Mucosa of gallbladder (tissue), 1 donor: Measurements from ENCODE around the gene PTPRN2. TPM values are rescaled to one million over a fixed set of nuclear protein-coding genes. Genes with fewer than 3 reads are reported as not detected.

Experiments used
- DNase-seq: peaks from one replicate; pipeline ENCODE4 v3.0.0-alpha.2; 2020; ENCODE audit warnings: low spot score
- total RNA-seq: library from RNA; stranded (reverse); gene quantifications from one replicate; pipeline ENCODE4 v1.2.1, GENCODE V29; 2021
- donor health status: DM: no; HTN: no; CAD: no.

Gene PTPRN2
- total RNA-seq, 1 donor from 2014 or later, result 11.9 TPM

DNA sequence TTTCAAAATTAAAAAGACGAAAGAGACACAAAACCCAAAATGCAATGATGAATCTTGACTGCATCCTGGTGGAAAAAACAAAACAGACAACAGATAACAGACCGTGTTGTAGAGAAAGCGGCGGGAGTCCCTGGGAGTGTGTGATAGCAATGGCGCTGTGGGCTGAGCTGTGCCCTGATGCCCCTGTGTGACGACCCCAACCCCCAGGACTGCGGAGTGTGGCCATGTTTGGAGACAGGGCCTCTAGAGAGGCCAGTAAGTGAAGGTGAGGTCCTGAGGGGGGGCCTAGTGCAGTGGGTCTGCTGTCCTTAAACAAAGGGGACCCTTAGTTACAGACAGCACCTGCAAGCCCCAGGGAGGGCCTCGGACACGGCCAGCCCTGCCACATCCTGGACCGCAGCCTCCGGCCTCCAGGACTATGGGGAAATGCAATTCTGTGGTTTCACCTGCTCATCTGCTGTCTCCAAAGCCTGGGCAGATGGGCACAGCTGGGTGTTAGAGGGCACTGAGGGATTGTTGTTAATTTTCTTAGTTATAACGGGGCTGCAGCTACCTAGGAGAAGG, 973.1 kb downstream of the PTPRN2 start:
- DNase-seq, result no peak

DNA sequence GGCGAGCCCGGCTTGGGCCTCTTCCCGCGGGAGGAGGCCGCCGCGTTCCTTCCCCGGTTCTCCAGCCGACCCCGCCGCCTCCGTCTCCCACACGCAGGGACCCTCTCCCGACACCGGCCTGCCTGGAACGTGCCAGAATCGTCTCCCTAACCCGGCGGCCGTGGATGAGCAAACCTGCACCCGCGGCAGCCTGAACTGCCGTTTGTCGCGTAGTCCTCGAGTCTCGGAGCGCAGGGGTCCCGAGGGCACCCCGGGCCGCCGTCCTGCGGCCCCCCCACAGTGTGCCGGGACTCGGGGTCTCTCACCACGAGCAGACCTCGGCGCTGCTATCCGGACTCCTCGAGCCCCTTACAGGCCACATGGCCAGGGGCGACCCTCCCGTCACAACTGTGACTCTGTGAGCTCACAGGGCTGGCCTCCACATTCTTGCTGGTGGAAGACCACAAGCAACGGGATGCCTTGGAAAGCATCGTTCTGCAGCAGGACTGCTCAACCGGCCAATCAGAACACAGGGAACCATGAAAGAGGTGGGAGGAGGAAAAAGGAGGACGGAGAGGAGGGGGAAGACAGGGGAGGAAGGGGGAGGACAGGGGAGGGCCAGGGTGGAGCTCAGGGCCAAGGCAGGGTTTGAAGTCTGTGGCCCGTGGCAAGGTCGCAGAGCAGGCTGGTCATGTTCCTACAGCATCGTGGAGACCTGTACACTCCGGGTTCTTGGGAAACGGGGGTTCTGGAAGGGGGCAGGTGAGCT, 973.9 kb downstream of the PTPRN2 start:
- DNase-seq, result no peak

DNA sequence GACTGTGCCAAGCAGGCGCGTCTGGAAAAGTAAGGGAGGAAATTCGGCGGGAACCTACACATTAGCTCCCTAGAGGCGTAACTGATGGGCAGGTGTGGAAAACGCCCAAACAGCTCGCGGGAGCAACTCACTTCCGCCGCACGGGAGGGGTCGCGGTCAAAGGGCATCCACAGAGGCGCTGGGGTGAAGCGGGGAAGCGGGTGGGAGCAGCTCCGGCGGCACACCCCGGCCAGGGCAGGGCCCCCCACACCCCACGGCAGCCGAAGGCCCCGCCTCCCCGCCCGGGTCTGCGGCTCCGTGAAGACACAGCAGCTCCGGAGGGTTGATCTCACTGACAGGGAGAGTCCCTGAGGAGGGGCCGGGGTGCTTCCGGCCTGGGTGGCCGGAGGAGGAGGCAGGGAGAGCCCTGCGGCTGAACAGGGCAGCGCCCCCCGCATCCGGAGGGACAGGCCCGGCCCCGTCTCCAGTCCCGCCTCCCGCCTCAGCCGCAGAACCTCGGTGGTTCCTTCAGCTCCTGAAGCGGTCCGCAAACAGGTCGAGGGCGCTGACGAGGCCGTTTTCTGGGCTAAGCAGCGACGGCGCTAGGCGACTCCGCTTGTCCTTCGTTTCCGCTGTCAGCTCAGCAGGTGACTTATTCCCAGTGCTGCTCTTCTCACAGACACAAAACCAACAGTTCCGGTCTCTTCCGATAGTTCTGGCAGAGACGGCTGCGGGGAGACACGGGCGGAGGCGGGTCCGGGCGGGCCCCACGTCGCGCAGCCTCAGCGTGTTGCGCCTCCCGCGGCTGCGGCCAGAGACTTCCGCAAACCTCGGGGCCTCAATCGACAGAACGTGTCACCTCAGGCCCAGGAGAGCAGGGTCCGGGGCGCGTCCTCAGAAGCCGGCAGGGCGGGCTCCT, 974.7 kb downstream of the PTPRN2 start:
- DNase-seq, result peak; percentile 36

DNA sequence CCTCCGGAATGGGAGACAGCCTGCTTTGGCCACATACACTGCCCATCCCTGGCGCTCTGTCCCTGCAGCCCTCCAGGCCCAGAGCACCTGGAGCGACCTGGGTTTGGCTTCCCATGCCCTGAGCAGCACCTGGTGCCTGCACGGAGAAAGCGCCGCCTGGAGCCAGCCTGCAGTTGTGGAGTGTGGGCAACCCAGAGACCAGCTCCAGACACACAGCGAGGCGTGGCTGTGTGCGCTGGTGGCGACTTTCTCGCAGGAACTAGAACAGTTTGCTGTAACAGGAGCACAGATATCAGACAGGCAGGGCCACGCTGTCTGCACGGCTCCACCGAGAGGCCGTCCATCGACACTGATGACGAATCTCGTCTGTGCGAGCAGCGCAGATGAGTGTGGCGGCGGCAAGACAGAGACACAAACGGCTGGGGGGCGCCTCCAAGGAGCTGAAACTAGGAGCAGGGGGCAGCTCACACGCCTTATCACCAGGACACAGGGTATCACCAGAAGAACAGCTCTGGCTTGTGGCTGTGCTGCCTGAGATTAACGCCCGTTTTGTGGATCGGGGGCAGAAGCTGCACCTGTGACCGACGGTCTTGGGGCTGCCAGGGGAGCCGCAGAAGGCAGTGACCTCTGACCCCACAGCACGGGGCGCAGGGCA, 975.5 kb downstream of the PTPRN2 start:
- no peak for DNase-seq

DNA sequence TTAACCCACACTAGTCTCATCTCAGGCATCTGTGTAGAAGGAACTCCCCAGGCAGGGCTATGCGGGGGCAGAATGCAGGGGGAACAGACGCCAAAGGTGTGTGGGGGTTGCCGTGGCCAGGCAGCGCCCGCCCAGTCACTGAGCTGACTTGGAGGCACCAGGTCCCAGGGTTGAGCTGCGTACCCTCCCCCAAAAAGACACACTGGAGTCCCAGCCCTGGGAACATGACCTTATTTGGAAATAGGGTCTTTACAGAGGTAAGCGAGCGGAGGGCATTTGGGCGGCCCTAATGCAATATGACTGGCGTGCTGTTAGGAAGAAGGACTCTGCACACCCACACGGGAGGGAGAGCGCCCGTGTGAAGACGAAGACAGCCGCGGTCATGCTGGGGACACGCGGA, 976.3 kb downstream of the PTPRN2 start:
- DNase-seq, result no peak

DNA sequence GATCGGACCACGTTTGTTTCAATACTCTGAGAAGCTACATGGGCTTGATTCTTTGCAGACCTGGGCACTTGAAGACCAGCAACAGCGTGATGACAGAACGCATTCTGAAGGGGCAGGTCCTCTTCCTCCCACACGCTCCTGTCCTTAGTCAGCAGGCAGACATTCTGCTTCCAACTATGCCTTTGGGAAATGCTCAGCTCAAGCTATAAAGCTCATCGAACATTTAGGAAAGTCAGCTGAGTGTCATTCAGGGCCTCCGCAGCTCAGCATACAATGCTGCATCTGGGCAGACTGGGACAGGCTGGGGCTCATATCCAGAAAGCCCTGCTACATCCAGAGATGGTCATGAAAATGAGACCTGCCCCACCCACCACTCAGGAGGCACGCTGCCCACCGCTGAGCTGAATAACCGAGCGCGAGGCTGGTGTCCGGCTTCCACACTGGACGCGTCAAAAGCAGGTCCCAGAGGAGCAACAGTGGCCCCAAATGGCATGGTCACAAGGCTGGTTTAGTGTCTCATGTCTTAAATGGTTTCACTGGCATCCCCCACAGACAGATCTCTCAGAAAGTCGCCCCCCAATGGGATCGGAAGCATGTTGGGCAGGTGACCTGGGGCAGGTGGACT, 976.8 kb downstream of the PTPRN2 start:
- no peak for DNase-seq

DNA sequence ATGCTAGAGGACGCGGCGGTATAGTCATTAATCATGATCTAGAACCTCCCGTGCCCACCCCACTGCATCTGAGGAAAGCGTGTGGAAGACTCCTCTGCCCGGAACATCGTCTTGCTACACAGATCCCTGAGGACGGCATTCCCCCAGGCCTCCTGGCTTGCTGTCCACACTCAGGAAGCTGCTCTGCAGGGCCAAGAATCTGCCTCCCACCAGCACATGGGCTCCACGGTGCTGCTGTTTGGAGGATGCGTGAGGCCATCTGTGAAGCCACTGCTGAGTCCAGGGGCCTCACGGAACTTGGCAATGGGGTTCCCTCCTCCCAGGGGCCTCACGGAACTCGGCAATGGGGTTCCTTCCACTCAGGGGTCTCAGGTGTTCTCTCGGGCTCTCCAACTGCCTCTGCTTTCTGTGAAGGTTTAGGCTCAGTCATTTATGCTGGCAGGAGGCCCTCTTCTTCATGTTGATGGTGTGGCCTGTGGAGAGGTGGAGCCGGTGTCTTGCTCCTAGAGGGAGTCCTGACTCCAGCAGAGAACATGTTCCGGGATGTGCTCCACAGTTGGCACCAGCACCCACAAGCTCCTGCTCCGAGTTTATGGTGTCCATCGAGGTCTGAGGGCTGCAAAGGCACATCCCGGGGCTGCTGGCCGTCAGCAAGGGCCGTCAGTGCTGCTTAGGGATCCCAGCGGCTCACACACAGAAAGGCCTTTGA, 977.5 kb downstream of the PTPRN2 start:
- no peak for DNase-seq

DNA sequence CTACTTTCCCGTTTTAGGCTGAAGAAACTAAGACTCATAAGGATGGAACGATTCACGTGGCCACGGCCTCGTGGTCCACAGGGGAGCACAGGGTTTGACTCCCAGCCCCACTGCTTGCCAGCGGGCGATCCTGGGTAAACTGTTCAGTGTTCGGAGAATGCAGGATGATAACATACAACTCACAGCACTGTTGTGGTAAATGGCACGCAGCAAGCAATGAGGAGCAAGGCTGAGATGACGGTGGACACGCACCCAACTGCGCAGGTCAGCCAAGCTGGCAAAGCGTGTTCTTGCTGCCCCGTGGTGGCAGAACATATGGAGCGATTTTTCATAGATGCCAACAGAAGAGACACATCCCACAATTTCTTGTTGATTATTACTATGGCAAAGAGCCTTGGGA, 978.1 kb downstream of the PTPRN2 start:
- no peak for DNase-seq

DNA sequence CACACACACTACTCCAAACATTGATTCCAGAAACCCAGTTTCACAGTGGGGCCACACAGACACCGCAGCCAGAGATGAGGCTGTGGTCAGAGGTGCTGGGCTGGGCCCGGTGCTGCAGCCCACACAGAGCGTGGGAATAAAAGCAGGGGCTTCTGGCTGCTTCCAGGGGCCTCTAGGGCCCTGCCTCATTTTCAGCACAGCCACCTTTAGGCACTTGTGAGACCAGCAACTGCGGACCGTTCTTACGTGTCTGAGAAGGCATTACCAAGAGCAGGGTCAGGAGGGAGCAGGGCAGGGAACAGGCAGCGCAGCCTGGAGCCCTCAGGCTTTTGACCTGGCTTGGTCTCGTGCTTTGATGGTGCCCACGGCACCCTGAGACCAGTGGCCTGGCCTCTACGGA, 980.4 kb downstream of the PTPRN2 start:
- DNase-seq, result no peak

DNA sequence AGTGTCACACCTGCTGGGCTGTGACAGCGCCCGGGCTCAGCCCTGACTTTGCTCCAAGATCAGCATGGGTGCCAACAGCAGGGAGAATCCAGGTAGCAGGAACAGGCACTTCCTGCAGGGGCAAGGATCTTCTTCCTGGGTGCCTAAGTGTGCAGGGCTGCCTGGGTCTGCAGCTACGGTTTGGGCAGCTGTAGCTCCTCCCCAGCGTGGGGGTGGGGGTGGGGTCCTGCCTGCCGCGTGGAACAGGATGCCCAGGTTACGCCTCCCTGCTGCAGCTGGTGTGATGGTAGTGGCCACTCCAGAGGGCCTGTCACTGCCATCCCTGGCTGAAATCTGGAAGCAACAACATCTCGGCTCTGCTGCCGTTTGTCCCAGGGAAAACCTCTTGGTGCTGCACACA, 981.5 kb downstream of the PTPRN2 start:
- no peak for DNase-seq

DNA sequence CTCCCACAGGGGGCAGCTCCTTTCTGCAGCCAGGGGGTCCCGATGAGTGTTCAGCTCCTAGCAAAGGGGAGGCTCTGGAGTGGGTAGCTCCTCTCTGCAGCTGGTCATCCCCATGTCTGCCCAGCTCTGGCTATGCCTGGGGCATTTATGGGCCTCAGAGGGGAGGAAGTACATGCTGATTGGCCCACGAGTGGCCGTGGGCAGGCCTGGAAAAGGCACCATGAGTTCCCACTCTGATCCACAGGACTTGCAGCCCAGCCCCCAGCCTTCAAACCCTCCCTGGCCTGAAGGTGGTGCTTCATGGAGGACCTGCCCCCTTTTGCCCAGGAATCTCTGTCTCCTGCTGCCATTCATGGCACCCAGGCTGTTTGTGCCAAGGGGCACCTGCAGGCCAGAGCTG, 982.0 kb downstream of the PTPRN2 start:
- DNase-seq, result no peak

DNA sequence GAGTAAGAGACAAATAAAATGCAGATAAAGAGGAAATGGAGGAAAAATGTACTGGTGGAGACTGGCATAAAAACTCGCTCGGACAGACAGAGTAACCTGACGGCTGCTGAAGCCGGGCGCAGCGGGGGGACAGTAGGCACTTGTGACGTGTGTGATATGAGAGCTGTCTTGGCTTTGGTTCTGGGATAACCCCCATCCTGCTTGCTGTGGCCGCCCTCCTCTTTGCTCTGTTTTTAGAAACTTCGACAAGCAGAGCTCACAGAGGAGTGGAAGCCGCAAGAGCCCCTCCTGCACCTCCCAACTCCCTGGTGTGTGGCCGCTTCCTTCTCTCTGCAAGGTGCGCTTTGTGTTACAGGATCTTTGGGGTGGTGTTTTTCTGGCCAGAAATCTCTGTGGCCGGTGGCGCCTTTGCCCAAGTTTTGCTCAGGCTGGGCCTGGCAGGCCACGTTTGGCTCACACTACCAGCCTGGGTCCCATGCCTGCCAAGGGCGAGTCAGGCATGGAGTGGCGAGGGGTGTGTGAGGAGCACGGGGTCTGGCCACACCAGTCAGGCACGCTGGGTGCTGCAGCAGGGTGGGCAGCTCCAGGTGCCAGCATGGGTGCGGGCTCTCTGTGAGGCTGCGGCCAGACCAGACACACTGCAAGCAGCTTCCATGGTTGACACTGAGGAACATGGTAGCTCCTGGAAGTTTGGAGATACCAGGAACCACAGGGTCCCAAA, 982.8 kb downstream of the PTPRN2 start:
- DNase-seq, result no peak

DNA sequence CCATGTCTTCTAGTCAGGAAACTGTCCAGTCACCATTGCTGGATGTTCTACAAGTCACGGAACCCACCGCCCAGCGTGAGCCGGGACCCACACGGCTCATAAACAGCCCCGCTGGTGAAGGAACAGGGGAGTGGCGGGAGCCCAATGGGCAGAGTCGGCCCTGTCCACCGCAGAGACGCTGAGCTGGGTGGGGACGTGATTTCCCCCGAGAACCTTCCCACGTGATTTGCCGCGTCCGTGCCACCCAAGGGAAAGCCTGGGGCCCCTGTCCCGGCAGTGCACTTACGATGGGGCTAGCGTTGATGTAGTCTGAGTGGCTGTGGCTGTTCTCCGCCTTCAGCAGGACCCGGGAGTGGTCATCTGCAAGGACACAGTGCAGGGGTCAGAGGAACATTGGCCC, 983.9 kb downstream of the PTPRN2 start:
- DNase-seq, result no peak

DNA sequence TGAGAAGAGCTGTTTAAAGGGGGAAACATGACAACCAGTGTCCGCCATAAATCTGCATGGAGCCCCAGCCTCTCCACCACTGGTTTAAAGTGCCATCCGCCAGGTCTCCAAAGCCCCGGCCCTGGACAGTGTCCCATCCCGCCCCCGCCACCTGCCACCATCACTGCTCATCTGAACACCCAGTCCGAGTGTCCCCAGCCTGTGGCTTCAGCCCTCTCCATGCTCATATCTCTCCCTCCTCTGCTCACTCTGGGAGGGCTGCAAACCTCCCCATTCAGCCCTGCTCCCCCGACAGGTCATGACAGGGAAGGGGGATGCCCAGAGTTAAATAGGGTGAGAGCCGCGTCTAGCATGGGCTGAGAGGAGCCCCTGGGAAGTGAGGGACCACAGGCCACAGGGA, 984.6 kb downstream of the PTPRN2 start:
- no peak for DNase-seq

DNA sequence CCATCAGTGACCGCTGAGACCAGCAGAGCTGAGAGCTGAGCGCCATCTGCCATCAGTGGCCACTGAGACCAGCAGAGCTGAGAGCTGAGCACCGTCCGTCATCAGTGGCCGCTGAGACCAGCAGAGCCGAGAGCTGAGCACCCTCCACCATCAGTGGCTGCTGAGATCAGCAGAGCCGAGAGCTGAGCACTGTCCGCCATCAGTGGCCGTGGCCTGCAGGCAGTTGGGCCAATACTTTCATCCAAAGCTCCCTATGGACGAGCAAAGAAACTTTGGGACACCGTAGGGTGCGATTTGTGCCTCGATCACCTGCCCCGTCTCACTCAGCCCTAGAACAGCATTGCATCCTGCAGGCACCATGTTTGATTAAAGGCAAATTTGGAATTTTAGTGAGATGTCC, 985.0 kb downstream of the PTPRN2 start:
- no peak for DNase-seq

DNA sequence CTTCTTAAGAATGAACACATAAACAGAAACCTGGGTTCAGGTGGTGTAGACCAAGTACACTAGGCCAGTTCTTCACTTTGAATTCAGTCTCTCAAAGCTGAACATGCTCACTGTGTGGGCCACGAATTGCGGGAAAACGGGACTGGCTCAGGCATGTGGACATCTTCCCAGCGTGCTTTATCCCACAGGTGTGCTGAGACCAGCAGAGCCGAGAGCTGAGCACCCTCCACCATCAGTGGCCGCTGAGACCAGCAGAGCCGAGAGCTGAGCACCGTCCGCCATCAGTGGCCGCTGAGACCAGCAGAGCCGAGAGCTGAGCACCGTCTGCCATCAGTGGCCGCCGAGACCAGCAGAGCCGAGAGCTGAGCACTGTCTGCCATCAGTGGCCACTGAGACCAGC, 985.5 kb downstream of the PTPRN2 start:
- DNase-seq, result no peak

DNA sequence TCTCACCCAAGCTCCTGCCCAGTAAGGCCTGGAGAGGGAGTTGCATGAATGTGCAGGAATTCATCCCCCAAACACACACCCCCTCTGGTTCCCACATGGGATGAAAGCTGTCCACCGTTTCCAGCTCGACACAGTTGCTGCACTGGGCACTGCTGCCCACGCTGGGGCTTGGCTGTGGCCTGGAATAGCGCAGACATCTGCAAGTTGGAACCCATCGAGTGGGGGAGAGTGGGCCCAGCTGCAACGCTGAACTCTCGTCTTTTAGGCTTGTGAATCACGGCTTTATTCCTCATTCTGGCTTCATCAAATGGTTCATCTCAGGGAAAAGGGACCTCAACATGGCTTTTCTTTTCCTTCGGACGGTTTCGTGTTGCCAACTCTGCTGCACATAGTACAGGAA, 986.1 kb downstream of the PTPRN2 start:
- no peak for DNase-seq

DNA sequence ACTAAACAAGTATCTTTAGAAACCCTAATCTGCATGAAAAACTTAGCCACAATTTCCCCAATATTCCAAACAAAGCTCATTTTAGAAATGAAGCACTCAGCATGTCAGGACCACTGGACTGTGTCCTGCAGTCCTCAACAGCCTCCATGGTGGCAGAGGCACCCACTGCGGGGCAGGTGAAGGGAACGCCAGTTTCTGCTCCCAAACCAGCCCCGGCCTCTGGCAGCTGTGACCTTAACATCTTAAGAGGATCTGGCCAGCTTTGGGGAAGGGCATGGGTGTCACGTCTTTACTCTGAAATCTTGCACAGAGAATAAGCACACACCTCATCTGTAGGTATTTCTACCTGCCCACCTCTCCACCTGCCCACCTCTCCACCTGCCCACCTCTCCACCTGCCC, 988.1 kb downstream of the PTPRN2 start:
- no peak for DNase-seq

DNA sequence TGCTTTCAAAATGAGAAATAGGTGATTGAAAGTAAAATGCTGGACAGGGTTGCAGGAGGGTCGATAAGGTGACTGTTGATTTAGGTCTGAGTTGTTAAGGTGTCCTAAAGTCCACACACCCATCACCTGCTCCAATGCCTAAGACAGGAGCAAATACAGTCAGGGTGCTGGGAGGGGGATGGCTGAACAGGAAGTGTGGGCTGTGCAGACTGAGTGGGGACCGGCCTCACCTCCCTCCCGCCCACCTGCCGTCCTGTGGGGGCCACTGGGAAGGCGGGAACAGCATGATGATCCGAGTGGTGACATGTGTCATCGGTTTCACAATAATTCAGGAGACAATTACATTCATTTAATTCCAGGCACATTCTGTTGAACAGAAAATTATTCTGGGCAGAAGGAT, 990.1 kb downstream of the PTPRN2 start:
- no peak for DNase-seq

DNA sequence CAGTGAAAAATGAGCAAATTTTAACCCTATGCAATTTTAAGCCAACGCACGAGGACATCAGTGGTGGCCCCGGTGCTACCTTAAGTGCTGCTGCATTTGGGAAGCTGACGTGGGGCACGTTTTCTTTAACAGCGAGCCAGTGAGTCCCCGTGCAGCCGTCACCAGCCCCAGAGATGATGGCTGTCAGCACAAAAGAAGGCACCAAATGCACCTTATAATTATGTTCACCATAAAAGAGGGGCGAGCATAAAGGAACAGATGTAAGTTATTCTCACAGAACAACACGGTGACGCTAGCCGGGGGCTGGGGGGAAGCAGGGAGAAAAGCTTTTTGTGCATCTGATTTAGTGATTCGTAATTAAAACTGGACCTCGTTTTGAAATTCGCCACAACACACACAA, 990.7 kb downstream of the PTPRN2 start:
- DNase-seq, result no peak

DNA sequence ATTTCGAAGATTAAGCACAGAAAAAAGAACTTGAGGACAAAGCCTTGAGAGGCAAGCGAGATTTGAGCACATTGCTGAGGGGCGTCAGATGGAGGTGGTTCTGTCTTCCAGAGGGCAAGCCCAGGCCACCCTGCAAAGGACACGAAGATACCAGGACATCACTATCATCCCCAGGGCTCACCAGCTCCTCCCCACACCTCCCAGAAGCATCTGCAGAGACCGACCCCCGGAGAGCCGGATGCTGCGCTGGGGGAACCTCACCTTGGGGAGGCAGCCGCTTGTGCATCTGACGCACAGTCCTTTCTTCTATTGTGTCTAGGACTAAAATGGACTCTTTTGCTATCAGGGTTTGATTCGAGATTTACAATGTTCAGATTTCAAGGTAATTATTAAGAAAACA, 991.2 kb downstream of the PTPRN2 start:
- DNase-seq, result no peak
